Iris pigment epithelial cell (primary cell): ENCODE data around the gene TSPY10.
"Not testable (repeated sequence)": the region's sequence is repeated elsewhere in the genome, so short reads cannot be mapped to it uniquely, and the experiment has no call there.

Source experiments
- DNase-seq: peaks from one replicate; pipeline ENCODE4 v3.0.0-alpha.2; 2011; ENCODE audit warnings: low read depth

TSPY10 gene, protein sequence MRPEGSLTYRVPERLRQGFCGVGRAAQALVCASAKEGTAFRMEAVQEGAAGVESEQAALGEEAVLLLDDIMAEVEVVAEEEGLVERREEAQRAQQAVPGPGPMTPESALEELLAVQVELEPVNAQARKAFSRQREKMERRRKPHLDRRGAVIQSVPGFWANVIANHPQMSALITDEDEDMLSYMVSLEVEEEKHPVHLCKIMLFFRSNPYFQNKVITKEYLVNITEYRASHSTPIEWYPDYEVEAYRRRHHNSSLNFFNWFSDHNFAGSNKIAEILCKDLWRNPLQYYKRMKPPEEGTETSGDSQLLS

DNA sequence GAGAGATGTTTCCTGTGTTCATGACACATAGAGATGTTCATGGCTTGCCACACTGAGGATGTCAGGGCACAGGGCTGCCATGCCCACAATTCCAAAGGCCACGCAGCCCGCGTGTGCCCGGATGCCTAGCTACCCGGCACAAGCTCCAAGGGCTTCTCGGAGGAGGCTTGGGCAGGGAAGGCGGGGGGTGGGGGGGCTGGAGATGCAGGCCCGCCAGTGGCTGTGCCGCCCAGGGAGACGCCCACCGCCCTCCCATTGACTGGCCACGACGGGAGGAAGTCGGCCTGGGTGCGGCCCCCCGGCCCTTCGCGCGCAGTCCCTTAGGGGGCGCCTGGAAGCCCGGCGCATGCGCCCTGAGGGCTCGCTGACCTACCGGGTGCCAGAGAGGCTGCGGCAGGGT lies at the start of gene TSPY10:
Gene TSPY10 (plus strand): TSS at position 301 of the 400 bp plus-strand sequence. CDS start 46 bp downstream, at position 347.
- not testable (repeated sequence) for DNase-seq

GRCh38 chrY:9486967-9487366 lies 40.7 kb upstream of the TSPY10 start, which contains the start of gene TSPY9:
TSPY9 (plus strand) TSS chrY:9487267; CDS start chrY:9487313, 46 bp downstream.
- DNase-seq: not testable (repeated sequence)

GRCh38 chrY:9504396-9504795 lies 23.3 kb upstream of the TSPY10 start:
- not testable (repeated sequence) for DNase-seq

- not testable (repeated sequence) for DNase-seq
Measured at GRCh38 chrY:9516287-9516686, 11.4 kb upstream of the TSPY10 start.
